HEK293T (cell line): ENCODE data around the gene BBS1.

Experiments
- ELF4 ChIP-seq: fragments of 450-650 bp; IDR thresholded peaks from 2 replicates; pipeline ENCODE4 v1.6.1; 2017; ENCODE audit warnings: antibody characterized with exemption
- FOXA1 ChIP-seq: fragments of 450-650 bp; IDR thresholded peaks from 2 replicates; pipeline ENCODE4 v1.6.1; 2016; ENCODE audit warnings: mild to moderate bottlenecking
- FOXM1 ChIP-seq: fragments of 450-650 bp; IDR thresholded peaks from 2 replicates; pipeline ENCODE4 v1.6.1; 2017; ENCODE audit warnings: mild to moderate bottlenecking, borderline replicate concordance
- HDGF ChIP-seq: fragments of 450-650 bp; IDR thresholded peaks from 2 replicates; pipeline ENCODE4 v1.6.1; 2017; ENCODE audit warnings: antibody characterized with exemption, borderline replicate concordance
- L3MBTL2 ChIP-seq: fragments of 450-650 bp; conservative IDR thresholded peaks from 2 replicates; pipeline ENCODE4 v1.6.1; 2016; ENCODE audit warnings: mild to moderate bottlenecking
- LEF1 ChIP-seq: fragments of 450-650 bp; IDR thresholded peaks from 2 replicates; pipeline ENCODE4 v1.6.1; 2017; ENCODE audit warnings: mild to moderate bottlenecking, borderline replicate concordance
- PKNOX1 ChIP-seq: fragments of 450-650 bp; IDR thresholded peaks from 2 replicates; pipeline ENCODE4 v1.6.1; 2016
- SP1 ChIP-seq: fragments of 450-650 bp; IDR thresholded peaks from 2 replicates; pipeline ENCODE4 v1.6.1; 2017
- SUZ12 ChIP-seq: fragments of 450-650 bp; IDR thresholded peaks from 2 replicates; pipeline ENCODE4 v1.6.1; 2016; ENCODE audit warnings: mild to moderate bottlenecking
- TARDBP ChIP-seq: fragments of 450-650 bp; IDR thresholded peaks from 2 replicates; pipeline ENCODE4 v1.6.1; 2016
- ZNF384 ChIP-seq: fragments of 450-650 bp; IDR thresholded peaks from 2 replicates; pipeline ENCODE4 v1.6.1; 2016

GRCh38 chr11:66488957-66489356 is 21.5 kb upstream of the BBS1 start:
- TF ChIP-seq TARDBP: no peak
- no peak for TF ChIP-seq SP1
- no peak for TF ChIP-seq ZNF384
- TF ChIP-seq HDGF: no peak
- no peak for TF ChIP-seq SUZ12
- TF ChIP-seq FOXM1: no peak
- no peak for TF ChIP-seq L3MBTL2
- no peak for TF ChIP-seq FOXA1
- TF ChIP-seq LEF1: no peak
- TF ChIP-seq ELF4: no peak
- no peak for TF ChIP-seq PKNOX1
